ENCODE results near the gene SLCO2A1.

Gene SLCO2A1

DNA sequence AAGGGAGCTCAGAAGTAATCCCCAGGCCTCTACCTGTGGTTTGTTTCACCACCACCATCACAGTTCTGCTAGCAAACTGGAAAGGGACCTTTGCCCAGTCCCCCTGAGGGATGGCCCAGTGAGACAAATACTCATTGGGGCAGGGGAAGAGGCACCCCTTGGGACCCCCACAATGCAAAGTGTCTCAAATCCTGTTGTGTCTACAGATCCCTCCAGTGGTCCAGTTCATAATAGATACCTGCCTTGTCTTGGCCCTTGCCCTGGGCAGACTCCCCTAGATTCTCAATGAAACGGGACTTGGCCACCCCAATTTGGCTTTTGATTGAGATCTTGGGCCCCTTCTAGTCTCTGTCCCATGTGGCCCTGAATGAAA is 90.3 kb downstream of the SLCO2A1 start:
- H3K4me3 ChIP-seq (IDR thresholded peaks at IDR 0.05; ENCODE audit: insufficient read depth, low read depth, low read length): no peak overlapping the region
- no peak overlapping the region for H3K27ac ChIP-seq
- no peaks in the 10 kb centered on the region for H3K36me3 ChIP-seq (ENCODE audit: insufficient read depth)
- H3K4me2 ChIP-seq: no peak overlapping the region
- no peaks in the 10 kb centered on the region for H4K20me1 ChIP-seq (ENCODE audit: insufficient read depth)
- TF ChIP-seq, protein P1, sequence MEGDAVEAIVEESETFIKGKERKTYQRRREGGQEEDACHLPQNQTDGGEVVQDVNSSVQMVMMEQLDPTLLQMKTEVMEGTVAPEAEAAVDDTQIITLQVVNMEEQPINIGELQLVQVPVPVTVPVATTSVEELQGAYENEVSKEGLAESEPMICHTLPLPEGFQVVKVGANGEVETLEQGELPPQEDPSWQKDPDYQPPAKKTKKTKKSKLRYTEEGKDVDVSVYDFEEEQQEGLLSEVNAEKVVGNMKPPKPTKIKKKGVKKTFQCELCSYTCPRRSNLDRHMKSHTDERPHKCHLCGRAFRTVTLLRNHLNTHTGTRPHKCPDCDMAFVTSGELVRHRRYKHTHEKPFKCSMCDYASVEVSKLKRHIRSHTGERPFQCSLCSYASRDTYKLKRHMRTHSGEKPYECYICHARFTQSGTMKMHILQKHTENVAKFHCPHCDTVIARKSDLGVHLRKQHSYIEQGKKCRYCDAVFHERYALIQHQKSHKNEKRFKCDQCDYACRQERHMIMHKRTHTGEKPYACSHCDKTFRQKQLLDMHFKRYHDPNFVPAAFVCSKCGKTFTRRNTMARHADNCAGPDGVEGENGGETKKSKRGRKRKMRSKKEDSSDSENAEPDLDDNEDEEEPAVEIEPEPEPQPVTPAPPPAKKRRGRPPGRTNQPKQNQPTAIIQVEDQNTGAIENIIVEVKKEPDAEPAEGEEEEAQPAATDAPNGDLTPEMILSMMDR (conservative IDR thresholded peaks at IDR 0.05; ENCODE audit: low read depth, low read length): no peak
- H2AFZ ChIP-seq (ENCODE audit: low read depth): no peak overlapping the region
- H3K79me2 ChIP-seq (ENCODE audit: insufficient read depth, low read depth): no peaks in the 10 kb centered on the region
- H3K4me1 ChIP-seq (ENCODE audit: low read depth, poor library complexity, severe bottlenecking): peaks cover 24% of the 10 kb centered on the region
- no peak overlapping the region for H3K9ac ChIP-seq
- no peaks in the 10 kb centered on the region for H3K27me3 ChIP-seq (ENCODE audit: insufficient read depth, low read depth)

DNA sequence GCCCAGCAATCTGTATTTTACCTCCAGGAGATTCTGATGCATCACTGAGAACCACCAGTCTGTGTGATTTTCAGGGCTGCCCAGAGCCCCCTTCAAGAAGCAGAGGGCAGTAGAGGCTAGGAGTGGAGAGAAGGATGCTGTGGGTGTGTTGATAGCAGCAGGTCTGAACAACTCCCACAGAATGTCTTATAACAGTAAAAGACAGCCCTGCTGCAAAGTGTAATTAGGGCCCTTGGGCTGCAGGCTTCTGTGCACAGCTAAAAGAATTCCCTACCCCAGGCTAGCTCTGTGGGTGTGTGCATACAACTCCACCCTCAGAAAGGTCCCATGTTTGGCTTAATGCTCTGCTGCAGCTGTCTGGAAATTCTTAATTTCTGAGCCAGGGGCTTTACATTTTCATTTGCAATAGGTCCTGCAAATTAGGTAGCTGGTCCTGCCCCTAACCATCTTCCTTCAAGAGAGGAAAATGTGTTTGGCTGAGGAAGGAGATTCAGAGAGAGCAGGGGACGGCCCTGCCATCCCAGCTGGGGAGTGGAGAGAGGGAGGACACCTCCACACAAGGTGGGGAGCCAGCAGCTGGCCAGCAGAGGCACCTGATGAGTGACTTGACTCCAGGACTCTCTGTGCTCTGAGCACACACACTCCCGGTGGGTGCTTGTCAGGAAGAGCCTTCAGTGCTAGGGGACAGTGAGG is 90.8 kb downstream of the SLCO2A1 start:
- Histone ChIP-seq H3K27me3 (ENCODE audit: insufficient read depth, low read depth) (no peaks in the 10 kb centered on the region), H3K4me1 (ENCODE audit: low read depth, poor library complexity, severe bottlenecking) (peaks cover 19% of the 10 kb centered on the region), H2AFZ (ENCODE audit: low read depth) (no peak overlapping the region), H3K36me3 (ENCODE audit: insufficient read depth) (no peaks in the 10 kb centered on the region), H3K79me2 (ENCODE audit: insufficient read depth, low read depth) (no peaks in the 10 kb centered on the region), H3K9ac (no peak overlapping the region), H3K4me2 (no peak overlapping the region), H3K4me3 (IDR thresholded peaks at IDR 0.05; ENCODE audit: insufficient read depth, low read depth, low read length) (no peak overlapping the region), H4K20me1 (ENCODE audit: insufficient read depth) (no peaks in the 10 kb centered on the region), H3K27ac (no peak overlapping the region)
- TF ChIP-seq, protein P1 (conservative IDR thresholded peaks at IDR 0.05; ENCODE audit: low read depth, low read length): no peak

DNA sequence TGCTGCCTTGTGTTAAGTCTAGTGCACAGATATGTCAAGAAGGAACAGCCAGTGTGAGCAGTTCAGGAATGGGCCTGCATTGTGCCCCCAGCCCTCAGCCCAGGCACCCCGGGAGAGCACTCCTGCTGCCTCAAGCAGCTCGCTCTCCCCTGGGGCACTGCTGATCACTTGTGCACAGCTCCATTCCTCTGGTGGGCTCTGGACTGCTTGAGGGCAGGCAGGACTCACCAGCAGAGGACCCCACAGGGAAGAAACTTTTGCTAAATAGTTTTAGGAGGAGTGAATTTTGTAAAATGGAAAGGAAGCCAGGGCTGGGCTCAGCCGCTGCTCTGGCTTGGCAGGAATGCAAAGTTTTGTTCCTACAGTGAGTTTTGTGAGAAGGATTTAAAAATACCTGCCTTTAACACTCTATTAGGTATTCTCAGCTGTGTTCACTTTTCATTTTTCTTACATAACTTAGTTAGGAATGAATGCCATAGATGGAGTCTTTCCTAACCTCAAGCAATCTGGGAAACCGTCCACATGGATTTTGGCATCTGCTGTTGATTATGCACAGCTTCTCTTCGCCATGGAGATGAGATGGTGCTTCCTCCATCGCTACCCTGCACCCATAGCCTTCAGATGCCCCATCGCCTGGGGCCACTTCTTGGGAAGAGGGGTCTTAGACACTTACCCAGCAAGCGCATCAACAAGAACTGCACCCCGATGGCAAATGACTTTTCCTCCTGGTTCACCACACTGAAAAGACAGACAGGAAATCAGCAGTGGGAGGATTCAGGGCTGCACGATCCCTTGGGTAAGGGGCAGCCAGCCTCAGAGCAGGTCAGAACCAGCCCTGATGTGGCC is 91.7 kb downstream of the SLCO2A1 start:
- Histone ChIP-seq H3K36me3 (ENCODE audit: insufficient read depth) (no peaks in the 10 kb centered on the region), H4K20me1 (ENCODE audit: insufficient read depth) (no peaks in the 10 kb centered on the region), H2AFZ (ENCODE audit: low read depth) (no peak overlapping the region), H3K27me3 (ENCODE audit: insufficient read depth, low read depth) (no peaks in the 10 kb centered on the region), H3K27ac (no peak overlapping the region), H3K4me1 (ENCODE audit: low read depth, poor library complexity, severe bottlenecking) (peaks cover 10% of the 10 kb centered on the region), H3K4me2 (no peak overlapping the region), H3K79me2 (ENCODE audit: insufficient read depth, low read depth) (no peaks in the 10 kb centered on the region), H3K4me3 (IDR thresholded peaks at IDR 0.05; ENCODE audit: insufficient read depth, low read depth, low read length) (no peak overlapping the region), H3K9ac (no peak overlapping the region)
- TF ChIP-seq, protein P1 (conservative IDR thresholded peaks at IDR 0.05; ENCODE audit: low read depth, low read length): no peak

DNA sequence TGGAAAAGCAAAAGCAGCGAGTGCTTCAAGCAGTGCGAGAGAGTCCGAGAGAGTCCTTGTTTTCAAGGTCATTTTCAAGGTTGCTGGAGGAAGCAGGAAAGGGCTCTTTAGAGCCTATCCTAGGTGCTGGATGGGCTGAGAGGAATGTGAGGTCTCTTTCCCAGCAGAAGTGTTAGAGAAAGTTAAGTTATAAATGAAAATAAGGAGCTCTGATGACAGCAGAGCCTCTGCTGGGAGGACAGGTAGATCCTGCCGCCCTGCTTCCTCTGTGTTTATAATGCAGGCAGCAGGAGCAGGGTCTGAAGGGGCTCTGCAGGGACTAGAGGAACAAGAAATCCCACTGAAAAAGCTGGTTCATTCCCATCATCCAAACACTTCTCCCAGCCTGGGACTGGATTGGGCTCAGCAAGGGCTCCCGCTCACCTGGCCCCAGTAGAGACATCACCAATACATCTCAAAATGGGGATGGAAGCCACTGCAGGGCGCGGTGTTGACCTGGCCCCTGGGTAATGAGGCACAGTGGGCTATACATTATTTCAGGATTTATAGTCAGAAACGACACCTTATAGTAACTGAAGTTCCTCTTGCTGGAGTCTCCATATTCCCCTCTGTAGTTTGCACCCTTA is 92.6 kb downstream of the SLCO2A1 start:
- Histone ChIP-seq H4K20me1 (ENCODE audit: insufficient read depth) (no peaks in the 10 kb centered on the region), H3K79me2 (ENCODE audit: insufficient read depth, low read depth) (no peaks in the 10 kb centered on the region), H3K36me3 (ENCODE audit: insufficient read depth) (no peaks in the 10 kb centered on the region), H3K9ac (no peak overlapping the region), H3K4me3 (IDR thresholded peaks at IDR 0.05; ENCODE audit: insufficient read depth, low read depth, low read length) (no peak overlapping the region), H3K4me1 (ENCODE audit: low read depth, poor library complexity, severe bottlenecking) (peaks cover 2% of the 10 kb centered on the region), H3K4me2 (no peak overlapping the region), H3K27me3 (ENCODE audit: insufficient read depth, low read depth) (no peaks in the 10 kb centered on the region), H2AFZ (ENCODE audit: low read depth) (no peak overlapping the region), H3K27ac (no peak overlapping the region)
- TF ChIP-seq, protein P1 (conservative IDR thresholded peaks at IDR 0.05; ENCODE audit: low read depth, low read length): no peak

All from KMS-11 (cell line).